DOHH2 (cell line): ENCODE measurements around the gene SLC39A6.
"Not testable (repeated sequence)": the region's sequence is repeated elsewhere in the genome, so short reads cannot be mapped to it uniquely, and the experiment has no call there.

Experiments used
- H3F3A ChIP-seq: fragments of 200-600 bp; sonication (generic), shearing (Covaris generic); 2 replicates; pipeline ENCODE4 v1.6.0; 2016; ENCODE audit warnings: antibody characterized with exemption, mild to moderate bottlenecking; ENCODE audit not compliant: control insufficient read depth, insufficient read depth
- H3K27ac ChIP-seq: fragments of 200-600 bp; sonication (generic); 2 replicates; pipeline ENCODE4 v1.5.1; 2014; ENCODE audit warnings: low read depth, mild to moderate bottlenecking, low read length, moderate library complexity
- H3K27me3 ChIP-seq: fragments of 200-600 bp; sonication (generic); 2 replicates; pipeline ENCODE4 v1.6.1; 2014; ENCODE audit warnings: mild to moderate bottlenecking, low read length, mixed read lengths; ENCODE audit not compliant: control insufficient read depth
- H3K36me3 ChIP-seq: fragments of 200-600 bp; sonication (generic); 2 replicates; pipeline ENCODE4 v1.6.1; 2014; ENCODE audit warnings: mild to moderate bottlenecking, low read length, moderate library complexity, mixed read lengths; ENCODE audit not compliant: control insufficient read depth
- H3K4me1 ChIP-seq: fragments of 200-600 bp; sonication (generic); 2 replicates; pipeline ENCODE4 v1.6.1; 2014; ENCODE audit warnings: mild to moderate bottlenecking, low read length, mixed read lengths; ENCODE audit not compliant: control insufficient read depth
- H3K4me2 ChIP-seq: fragments of 200-600 bp; sonication (generic); 2 replicates; pipeline ENCODE4 v1.6.0; 2014; ENCODE audit warnings: mild to moderate bottlenecking, low read length, moderate library complexity
- H3K4me3 ChIP-seq: fragments of 200-600 bp; sonication (generic); 2 replicates; pipeline ENCODE4 v1.5.1; 2014; ENCODE audit warnings: mild to moderate bottlenecking, low read length, mixed read lengths
- H3K79me2 ChIP-seq: fragments of 200-600 bp; sonication (generic); 2 replicates; pipeline ENCODE4 v1.6.1; 2014; ENCODE audit warnings: mild to moderate bottlenecking, low read length, mixed read lengths; ENCODE audit not compliant: control insufficient read depth
- H3K9me2 ChIP-seq: fragments of 200-600 bp; sonication (generic); replicated peaks from 2 replicates; pipeline ENCODE4 v1.6.1; 2014; ENCODE audit warnings: mild to moderate bottlenecking, low read length, mixed read lengths; ENCODE audit not compliant: control insufficient read depth
- H3K9me3 ChIP-seq: fragments of 200-600 bp; sonication (generic); 2 replicates; pipeline ENCODE4 v1.6.1; 2014; ENCODE audit warnings: antibody characterized with exemption, low read length, mixed read lengths; ENCODE audit not compliant: control insufficient read depth, insufficient read depth
- H4K20me1 ChIP-seq: fragments of 200-600 bp; sonication (generic); 2 replicates; pipeline ENCODE4 v1.6.0; 2014; ENCODE audit warnings: low read depth, mild to moderate bottlenecking, antibody characterized with exemption, low read length, moderate library complexity; ENCODE audit not compliant: control insufficient read depth, insufficient read depth
- CTCF ChIP-seq: fragments of 200-600 bp; sonication (generic); IDR thresholded peaks from one replicate; pipeline ENCODE4 v1.5.1; 2014; ENCODE audit warnings: antibody characterized with exemption, mild to moderate bottlenecking, low read depth, low read length; ENCODE audit not compliant: poor library complexity, severe bottlenecking
- EZH2phosphoT487 ChIP-seq: fragments of 200-600 bp; sonication (generic); IDR thresholded peaks from 2 replicates; pipeline ENCODE4 v1.6.1; 2017; ENCODE audit warnings: borderline replicate concordance, mild to moderate bottlenecking, antibody characterized with exemption, low read length, moderate library complexity, mixed read lengths

The SLC39A6 gene

GRCh38 chr18:36120297-36120696 lies 8.8 kb downstream of the SLC39A6 start:
- Histone ChIP-seq H4K20me1 (no peaks in the 10 kb centered on the region), H3K9me3 (no peaks in the 10 kb centered on the region), H3K9me2 (no peaks in the 10 kb centered on the region), H3K27ac (no peak overlapping the region), H3F3A (no peaks in the 10 kb centered on the region), H3K4me2 (no peak overlapping the region), H3K4me1 (no peaks in the 10 kb centered on the region), H3K4me3 (no peak overlapping the region), H3K36me3 (peaks cover 57% of the 10 kb centered on the region), H3K79me2 (no peaks in the 10 kb centered on the region), H3K27me3 (no peaks in the 10 kb centered on the region)
- no peak for TF ChIP-seq CTCF
- TF ChIP-seq EZH2phosphoT487: no peak

- H3K4me1 ChIP-seq, H3K27ac ChIP-seq, H3F3A ChIP-seq, H3K27me3 ChIP-seq, H3K9me3 ChIP-seq, H3K79me2 ChIP-seq, H3K9me2 ChIP-seq, H3K4me2 ChIP-seq, H3K4me3 ChIP-seq, H4K20me1 ChIP-seq: not testable (repeated sequence)
- H3K36me3 ChIP-seq: peaks cover 45% of the 10 kb centered on the region
These were observed 12.4 kb downstream of the SLC39A6 start for GRCh38 chr18:36116771-36117170.

GRCh38 chr18:36114738-36115137 lies 14.4 kb downstream of the SLC39A6 start:
- no peaks in the 10 kb centered on the region for H3K27me3 ChIP-seq
- peaks cover 38% of the 10 kb centered on the region for H3K36me3 ChIP-seq
- H3K9me2 ChIP-seq: no peaks in the 10 kb centered on the region
- no peak overlapping the region for H3K4me3 ChIP-seq
- H3K79me2 ChIP-seq: no peaks in the 10 kb centered on the region
- no peak overlapping the region for H3K4me2 ChIP-seq
- H3F3A ChIP-seq: no peaks in the 10 kb centered on the region
- no peaks in the 10 kb centered on the region for H4K20me1 ChIP-seq
- TF ChIP-seq EZH2phosphoT487 (no peak), CTCF (no peak)
- H3K4me1 ChIP-seq: no peaks in the 10 kb centered on the region
- no peak overlapping the region for H3K27ac ChIP-seq
- no peaks in the 10 kb centered on the region for H3K9me3 ChIP-seq

- no peaks in the 10 kb centered on the region for H3K9me2 ChIP-seq
- H3K4me2 ChIP-seq: no peak overlapping the region
- H3K4me1 ChIP-seq: no peaks in the 10 kb centered on the region
- no peak for TF ChIP-seq CTCF
- TF ChIP-seq EZH2phosphoT487: no peak
- no peaks in the 10 kb centered on the region for H3K9me3 ChIP-seq
- H3K27ac ChIP-seq: no peak overlapping the region
- H3K27me3 ChIP-seq: no peaks in the 10 kb centered on the region
- H4K20me1 ChIP-seq: no peaks in the 10 kb centered on the region
- peaks cover 40% of the 10 kb centered on the region for H3K36me3 ChIP-seq
- no peaks in the 10 kb centered on the region for H3F3A ChIP-seq
- no peaks in the 10 kb centered on the region for H3K79me2 ChIP-seq
- no peak overlapping the region for H3K4me3 ChIP-seq
These were observed 14.9 kb downstream of the SLC39A6 start for GRCh38 chr18:36114251-36114650.
